Epithelial cell of esophagus (primary cell): ENCODE results near the gene PCSK7.
"Not testable (repeated sequence)": the region's sequence is repeated elsewhere in the genome, so short reads cannot be mapped to it uniquely, and the experiment has no call there.

Experiments used
- DNase-seq: peaks from one replicate; pipeline ENCODE4 v3.0.0; 2010; ENCODE audit warnings: low read depth
- H3K4me3 ChIP-seq: 2 replicates; pipeline ENCODE4 v1.5.1; 2011; ENCODE audit warnings: mild to moderate bottlenecking, low read length, control low read depth
- TF ChIP-seq, protein P1 (sequence below): IDR thresholded peaks from 2 replicates; pipeline ENCODE4 v1.5.1; 2011; ENCODE audit warnings: low read depth, mild to moderate bottlenecking, low read length, control low read depth, inconsistent platforms; ENCODE audit not compliant: insufficient read depth; ENCODE audit errors: missing control alignments

Gene PCSK7

DNA sequence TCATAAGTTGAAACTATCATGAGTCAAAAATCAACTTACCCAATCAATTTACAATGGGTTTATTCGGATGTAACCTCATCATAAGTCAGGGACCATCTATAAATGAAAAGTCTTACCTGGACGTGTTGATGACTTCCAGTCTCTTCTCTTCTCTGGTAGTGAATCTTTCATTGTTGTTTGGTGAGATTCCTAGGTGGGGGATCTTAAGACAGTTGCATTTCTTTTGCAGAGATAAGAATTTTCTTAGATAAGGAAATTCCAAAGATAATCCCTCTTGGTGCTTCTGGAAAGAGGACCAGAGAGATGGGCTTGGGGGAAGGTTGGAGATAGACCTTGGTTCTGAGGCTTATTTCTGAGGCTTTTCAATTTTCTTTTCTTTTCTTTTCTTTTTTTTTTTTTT is 38.0 kb upstream of the PCSK7 start:
- TF ChIP-seq, protein P1, sequence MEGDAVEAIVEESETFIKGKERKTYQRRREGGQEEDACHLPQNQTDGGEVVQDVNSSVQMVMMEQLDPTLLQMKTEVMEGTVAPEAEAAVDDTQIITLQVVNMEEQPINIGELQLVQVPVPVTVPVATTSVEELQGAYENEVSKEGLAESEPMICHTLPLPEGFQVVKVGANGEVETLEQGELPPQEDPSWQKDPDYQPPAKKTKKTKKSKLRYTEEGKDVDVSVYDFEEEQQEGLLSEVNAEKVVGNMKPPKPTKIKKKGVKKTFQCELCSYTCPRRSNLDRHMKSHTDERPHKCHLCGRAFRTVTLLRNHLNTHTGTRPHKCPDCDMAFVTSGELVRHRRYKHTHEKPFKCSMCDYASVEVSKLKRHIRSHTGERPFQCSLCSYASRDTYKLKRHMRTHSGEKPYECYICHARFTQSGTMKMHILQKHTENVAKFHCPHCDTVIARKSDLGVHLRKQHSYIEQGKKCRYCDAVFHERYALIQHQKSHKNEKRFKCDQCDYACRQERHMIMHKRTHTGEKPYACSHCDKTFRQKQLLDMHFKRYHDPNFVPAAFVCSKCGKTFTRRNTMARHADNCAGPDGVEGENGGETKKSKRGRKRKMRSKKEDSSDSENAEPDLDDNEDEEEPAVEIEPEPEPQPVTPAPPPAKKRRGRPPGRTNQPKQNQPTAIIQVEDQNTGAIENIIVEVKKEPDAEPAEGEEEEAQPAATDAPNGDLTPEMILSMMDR, result no peak
- no peak for DNase-seq
- H3K4me3 ChIP-seq, result no peak overlapping the region

DNA sequence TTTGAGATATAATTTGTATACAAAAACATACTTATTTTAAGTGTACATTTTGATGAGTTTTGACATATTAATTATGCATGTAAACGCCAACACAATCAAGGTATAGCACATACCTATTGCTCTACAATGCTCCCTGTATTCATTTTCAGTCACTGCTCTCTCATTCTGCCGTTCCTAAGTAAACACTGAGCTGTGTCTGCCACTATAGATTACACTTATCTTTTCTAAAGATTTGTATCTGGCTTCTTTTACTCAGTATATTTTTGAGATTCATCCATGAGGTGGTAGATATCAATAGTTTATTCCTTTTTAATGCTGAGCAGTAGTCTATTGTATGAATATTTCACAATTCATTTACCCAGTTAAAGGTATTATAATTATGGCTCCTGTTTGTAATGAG is 33.9 kb upstream of the PCSK7 start:
- TF ChIP-seq, protein P1, result no peak
- DNase-seq, result no peak
- no peak overlapping the region for H3K4me3 ChIP-seq

DNA sequence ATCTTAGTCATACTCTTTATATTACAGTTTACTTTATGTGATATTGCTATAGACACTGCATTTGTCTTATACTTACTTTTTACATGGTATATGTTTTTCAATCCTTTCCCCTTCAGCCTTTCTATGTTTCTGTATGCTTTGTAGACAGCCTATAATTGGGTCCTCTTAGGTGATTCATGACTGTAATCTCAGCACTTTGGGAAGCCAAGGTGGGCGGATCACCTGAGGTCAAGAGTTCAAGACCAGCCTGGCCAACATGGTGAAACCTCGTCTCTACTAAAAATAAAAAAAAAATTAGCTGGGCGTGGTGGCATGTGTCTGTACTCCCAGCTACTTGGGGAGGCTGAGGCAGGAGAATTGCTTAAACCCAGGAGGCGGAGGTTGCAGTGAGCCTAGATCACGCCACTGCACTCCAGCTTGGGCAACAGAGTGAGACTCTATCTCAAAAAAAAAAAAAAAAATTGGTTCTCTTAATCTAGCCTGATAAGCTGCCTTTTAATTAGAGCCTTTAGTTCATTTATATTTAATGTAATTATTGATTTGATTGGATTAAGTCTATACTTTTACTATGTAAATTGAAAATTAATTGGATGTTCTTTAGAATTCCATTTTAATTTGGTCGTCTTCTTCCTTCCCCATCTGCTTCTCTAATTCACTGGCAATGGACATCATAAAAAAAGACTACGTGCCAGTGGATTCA is 32.9 kb upstream of the PCSK7 start:
- not testable (repeated sequence) for DNase-seq, H3K4me3 ChIP-seq

DNA sequence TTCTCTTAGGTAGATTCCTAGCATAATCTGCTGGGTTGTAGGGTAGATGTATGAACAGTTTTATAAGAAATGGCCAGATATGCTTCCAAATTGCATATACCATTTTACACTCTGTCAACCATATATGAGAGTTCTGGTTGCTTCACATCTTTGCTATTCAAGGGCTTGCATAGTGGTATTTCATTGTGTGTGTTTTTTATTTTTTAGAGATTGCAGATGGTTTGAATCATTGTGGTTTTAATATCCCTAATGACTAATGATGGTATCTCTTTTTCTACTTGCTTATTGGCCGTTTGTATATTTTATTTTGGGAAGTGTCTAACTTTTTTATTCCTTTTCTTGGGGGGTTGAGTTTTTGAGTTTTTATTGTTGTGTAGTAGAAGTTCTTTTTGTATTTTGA is 27.5 kb upstream of the PCSK7 start:
- no peak overlapping the region for H3K4me3 ChIP-seq
- DNase-seq, result peak; percentile 9
- TF ChIP-seq, protein P1, result no peak

DNA sequence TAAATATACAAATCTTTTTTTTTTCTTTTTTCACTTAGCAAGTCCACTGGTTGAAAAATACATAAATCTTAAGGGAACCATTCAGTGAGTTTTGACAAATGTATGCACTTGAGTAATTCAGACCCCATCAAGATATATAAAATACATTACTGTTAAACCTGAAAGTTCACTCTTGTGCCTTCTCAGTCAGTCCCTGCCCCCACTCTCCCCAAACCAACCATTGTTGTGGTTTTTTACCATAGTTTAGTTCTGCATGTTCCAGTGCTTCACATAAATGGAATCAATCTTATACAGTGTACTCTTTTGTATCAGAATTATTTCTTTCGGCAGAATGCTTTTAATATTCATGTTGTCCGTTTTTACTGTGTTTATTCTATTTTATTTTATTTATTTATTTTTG is 26.7 kb upstream of the PCSK7 start:
- no peak overlapping the region for H3K4me3 ChIP-seq
- TF ChIP-seq, protein P1, result no peak

DNA sequence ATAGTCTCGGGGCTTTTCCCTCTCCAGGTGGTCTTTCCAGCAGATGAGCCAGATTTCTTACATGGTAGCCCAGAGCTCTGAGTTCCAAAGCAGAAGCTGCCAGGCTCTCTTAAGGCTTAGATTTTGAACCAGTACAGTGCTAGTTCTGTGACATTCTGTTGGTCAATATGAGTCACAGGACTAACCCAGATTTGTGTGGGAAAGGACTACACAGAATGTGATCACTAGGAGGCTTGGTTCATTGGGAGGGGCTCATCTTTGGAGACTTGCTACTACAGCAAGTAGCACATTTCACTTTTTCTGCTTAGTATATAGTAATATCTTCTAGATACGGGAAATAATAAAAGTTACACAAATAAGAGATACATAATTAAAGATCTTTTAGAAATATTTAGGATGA is 24.7 kb upstream of the PCSK7 start:
- TF ChIP-seq, protein P1, result no peak
- DNase-seq, result peak; percentile 71
- no peak overlapping the region for H3K4me3 ChIP-seq

More for the DNA sequence above, 26.7 kb upstream of the PCSK7 start:
- no peak for DNase-seq

DNA sequence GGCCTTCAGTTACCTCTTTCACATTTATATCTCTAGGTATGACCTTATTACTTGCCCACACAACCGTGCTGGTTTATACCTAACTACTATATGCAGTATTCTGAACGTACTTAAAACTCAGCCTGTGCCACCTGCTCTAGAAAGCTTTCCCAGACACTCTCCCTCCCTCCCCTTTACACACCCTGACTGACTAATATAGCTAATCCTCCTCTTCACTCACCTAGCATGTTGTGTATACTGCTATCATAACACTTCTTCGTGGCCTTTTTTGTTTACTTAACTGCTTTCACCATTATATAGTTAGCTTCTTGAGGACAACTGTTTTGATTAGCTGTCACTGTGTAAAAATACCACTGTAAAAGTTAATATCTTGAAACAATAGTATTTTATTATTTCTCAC is 24.1 kb upstream of the PCSK7 start:
- DNase-seq, result peak; percentile 72
- TF ChIP-seq, protein P1, result no peak
- no peak overlapping the region for H3K4me3 ChIP-seq

DNA sequence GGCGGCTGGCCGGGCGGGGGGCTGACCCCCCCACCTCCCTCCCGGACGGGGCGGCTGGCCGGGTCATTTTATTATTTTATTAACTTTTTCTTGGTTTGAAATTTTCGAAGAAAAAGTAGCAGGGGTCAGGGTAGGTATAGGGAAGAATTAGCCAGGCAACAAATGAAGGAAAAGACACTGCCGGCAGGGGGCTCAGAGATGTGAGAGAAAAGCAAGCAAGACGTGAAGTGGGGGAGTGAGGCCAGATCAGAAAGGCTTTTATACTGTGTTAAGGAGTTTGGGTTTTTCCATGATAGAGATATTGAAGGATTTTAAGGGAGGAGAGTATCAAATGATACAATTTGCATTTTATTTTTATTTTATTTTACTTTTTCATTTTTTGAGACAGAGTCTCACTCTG is 19.6 kb upstream of the PCSK7 start:
- TF ChIP-seq, protein P1, result no peak
- DNase-seq, result no peak
- H3K4me3 ChIP-seq, result no peak overlapping the region
